Suprapubic skin (tissue), 4 donors: ENCODE data around the gene ABHD10. TPM values are rescaled to one million over a fixed set of nuclear protein-coding genes. Genes with fewer than 3 reads are reported as not detected.

Source experiments
- DNase-seq, 2 donors: peaks; one replicate each; pipeline ENCODE4 v3.0.0-alpha.2; 2019; ENCODE audit warnings: low spot score in 2 of 2
- H3K27ac ChIP-seq: fragments of 200-600 bp; sonication (generic); one replicate; pipeline ENCODE4 v1.5.1; 2019
- H3K27me3 ChIP-seq: fragments of 200-600 bp; sonication (generic); one replicate; pipeline ENCODE4 v1.5.1; 2019
- H3K36me3 ChIP-seq: fragments of 200-600 bp; sonication (generic); one replicate; pipeline ENCODE4 v1.5.1; 2019
- H3K4me1 ChIP-seq: fragments of 200-600 bp; sonication (generic); one replicate; pipeline ENCODE4 v1.5.1; 2019
- H3K4me3 ChIP-seq: fragments of 200-600 bp; sonication (generic); one replicate; pipeline ENCODE4 v1.5.1; 2019; ENCODE audit warnings: mild to moderate bottlenecking
- H3K9me3 ChIP-seq: fragments of 200-600 bp; sonication (generic); one replicate; pipeline ENCODE4 v1.5.1; 2019
- EP300 ChIP-seq: sonication (generic); formaldehyde crosslinking; IDR thresholded peaks from one replicate; pipeline ENCODE4 v1.6.1; 2017; ENCODE audit warnings: antibody characterized with exemption
- POLR2A ChIP-seq, 2 donors: fragments of 450-650 bp; IDR thresholded peaks; one replicate each; pipeline ENCODE4 v1.6.1; 2017; ENCODE audit warnings: antibody characterized with exemption in 2 of 2, mild to moderate bottlenecking in 2 of 2, moderate library complexity in 2 of 2
- POLR2AphosphoS5 ChIP-seq, 3 donors: sonication (generic); formaldehyde crosslinking; IDR thresholded peaks; one replicate each; pipeline ENCODE4 v1.6.1; 2017; ENCODE audit warnings: antibody characterized with exemption in 3 of 3
- WGBS: methylation state at CpG from one replicate; pipeline ENCODE4 v1.1.5; 2018; 5-methylcytosine and 5-hydroxymethylcytosine counted together
- total RNA-seq, 4 donors: library from RNA; depleted of rRNA; stranded (reverse); fragments of >200 nt; gene quantifications; one replicate each; pipeline ENCODE4 v1.1.0, GENCODE V29; 2016
- TF ChIP-seq, protein P1 (sequence below), 2 donors: fragments of 200-600 bp in 1 of 2; fragments of 450-650 bp in 1 of 2; sonication (generic) in 1 of 2; IDR thresholded peaks; one replicate each; pipeline ENCODE4 v1.5.1; 2016 to 2019; ENCODE audit warnings: antibody characterized with exemption in 2 of 2, mild to moderate bottlenecking in 1 of 2, moderate library complexity in 1 of 2

Gene ABHD10
- total RNA-seq, 4 donors from 2014 or later: 10.7 to 17.0 (median 12.7) TPM

DNA sequence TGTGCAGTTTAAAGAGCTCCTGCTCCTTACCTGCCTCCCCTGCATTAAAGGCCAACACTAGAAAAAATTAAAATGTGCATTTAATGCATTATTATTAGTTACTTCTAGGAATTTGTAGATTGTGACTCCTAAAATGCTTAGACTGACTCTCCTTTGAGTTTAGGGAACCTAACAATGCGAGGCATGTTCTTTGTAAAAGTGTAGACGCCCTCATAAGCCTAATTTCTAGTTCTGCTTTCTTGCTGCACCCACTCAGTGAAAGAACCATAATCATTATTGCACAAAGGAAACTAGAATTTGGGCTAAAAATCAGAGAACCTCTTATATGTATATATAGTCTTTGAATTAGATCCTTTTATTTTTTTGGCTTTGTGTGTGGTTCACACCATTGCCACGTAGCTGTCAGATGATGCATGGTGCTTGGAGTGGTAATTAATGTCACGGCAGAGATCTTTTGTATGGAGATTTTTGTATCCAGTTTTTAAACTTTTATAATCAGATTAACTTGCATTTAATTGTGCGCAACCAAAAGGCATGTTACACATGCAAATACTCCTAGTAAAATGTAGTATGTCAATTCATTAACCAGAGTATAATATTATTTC lies 710 bp downstream of the ABHD10 start:
- no peaks in the 10 kb centered on the region for H3K27me3 ChIP-seq
- H3K27ac ChIP-seq: peak overlapping the region; percentile 87
- H3K4me1 ChIP-seq: peaks cover 24% of the 10 kb centered on the region
- TF ChIP-seq POLR2A (IDR thresholded peaks at IDR 0.05): no peak
- TF ChIP-seq, protein P1, sequence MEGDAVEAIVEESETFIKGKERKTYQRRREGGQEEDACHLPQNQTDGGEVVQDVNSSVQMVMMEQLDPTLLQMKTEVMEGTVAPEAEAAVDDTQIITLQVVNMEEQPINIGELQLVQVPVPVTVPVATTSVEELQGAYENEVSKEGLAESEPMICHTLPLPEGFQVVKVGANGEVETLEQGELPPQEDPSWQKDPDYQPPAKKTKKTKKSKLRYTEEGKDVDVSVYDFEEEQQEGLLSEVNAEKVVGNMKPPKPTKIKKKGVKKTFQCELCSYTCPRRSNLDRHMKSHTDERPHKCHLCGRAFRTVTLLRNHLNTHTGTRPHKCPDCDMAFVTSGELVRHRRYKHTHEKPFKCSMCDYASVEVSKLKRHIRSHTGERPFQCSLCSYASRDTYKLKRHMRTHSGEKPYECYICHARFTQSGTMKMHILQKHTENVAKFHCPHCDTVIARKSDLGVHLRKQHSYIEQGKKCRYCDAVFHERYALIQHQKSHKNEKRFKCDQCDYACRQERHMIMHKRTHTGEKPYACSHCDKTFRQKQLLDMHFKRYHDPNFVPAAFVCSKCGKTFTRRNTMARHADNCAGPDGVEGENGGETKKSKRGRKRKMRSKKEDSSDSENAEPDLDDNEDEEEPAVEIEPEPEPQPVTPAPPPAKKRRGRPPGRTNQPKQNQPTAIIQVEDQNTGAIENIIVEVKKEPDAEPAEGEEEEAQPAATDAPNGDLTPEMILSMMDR (IDR thresholded peaks at IDR 0.05): no peak
- no peak for TF ChIP-seq EP300
- peak overlapping the region; percentile 87 for H3K4me3 ChIP-seq
- H3K9me3 ChIP-seq: no peaks in the 10 kb centered on the region
- DNase-seq: no peak
- 13% methylated on average over 5 of the region's 5 CpGs for WGBS
- H3K36me3 ChIP-seq: no peaks in the 10 kb centered on the region

DNA sequence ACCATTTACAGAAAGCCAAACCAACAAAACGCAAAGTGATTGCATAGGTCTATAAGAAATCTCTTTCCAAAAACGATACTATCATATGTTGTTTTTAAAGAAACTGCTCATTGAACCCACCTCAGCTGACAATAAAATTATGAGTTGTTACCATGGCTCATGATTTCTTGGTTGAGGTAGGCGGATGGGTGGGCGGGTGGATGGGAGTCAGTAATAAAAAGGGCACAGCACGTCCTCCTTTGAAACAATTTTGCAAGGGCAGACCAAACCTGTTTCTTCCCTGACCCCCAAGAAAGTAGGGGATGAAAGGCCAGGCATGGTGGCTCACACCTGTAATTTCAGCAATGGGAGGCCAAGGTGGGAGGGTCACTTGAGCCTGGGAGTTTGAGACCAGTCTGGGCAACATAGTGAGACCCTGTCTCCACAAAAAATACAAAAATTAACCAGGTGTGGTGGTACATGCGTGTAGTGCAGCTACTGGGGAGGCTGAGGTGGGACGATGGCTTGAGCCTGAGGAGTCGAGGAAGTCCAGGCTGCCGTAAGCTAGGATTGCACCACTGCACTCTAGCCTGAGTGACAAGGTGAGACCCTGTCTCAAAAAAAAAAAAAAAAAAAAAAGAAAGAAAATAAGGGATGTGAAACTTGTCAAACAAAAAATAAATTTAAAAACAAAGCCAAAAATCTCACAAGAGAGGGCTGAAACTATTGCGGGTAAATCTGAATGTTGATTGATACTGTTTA lies 2.1 kb downstream of the ABHD10 start:
- H3K9me3 ChIP-seq: no peaks in the 10 kb centered on the region
- TF ChIP-seq, protein P1 (IDR thresholded peaks at IDR 0.05): no peak
- TF ChIP-seq POLR2A (IDR thresholded peaks at IDR 0.05) (no peak), EP300 (no peak), POLR2AphosphoS5 (IDR thresholded peaks at IDR 0.05) (no peak)
- H3K27me3 ChIP-seq: no peaks in the 10 kb centered on the region
- H3K4me3 ChIP-seq: no peak overlapping the region
- no peak overlapping the region for H3K27ac ChIP-seq
- no peak for DNase-seq
- H3K4me1 ChIP-seq: peaks cover 24% of the 10 kb centered on the region
- WGBS: 84% methylated on average over 10 of the region's 10 CpGs
- H3K36me3 ChIP-seq: no peaks in the 10 kb centered on the region

DNA sequence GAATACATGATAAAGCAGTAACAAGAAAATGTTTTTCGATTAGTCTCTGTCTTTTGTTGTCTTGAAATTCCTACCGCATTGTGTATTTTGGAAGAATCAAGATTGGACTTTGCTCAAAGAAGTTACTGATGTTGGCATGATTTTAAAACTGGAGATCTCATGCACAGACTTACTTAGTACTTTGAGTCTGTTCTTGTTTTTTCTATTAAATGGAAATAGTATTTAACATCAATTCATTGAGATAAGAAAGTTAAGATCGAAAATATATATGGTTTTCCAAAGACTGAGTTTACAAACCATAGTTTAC lies 2.6 kb downstream of the ABHD10 start:
- WGBS: 49% methylated on average over 3 of the region's 3 CpGs
- no peak overlapping the region for H3K4me3 ChIP-seq
- DNase-seq: no peak
- H3K27ac ChIP-seq: no peak overlapping the region
- no peaks in the 10 kb centered on the region for H3K9me3 ChIP-seq
- H3K36me3 ChIP-seq: peaks cover 4% of the 10 kb centered on the region
- TF ChIP-seq POLR2AphosphoS5 (IDR thresholded peaks at IDR 0.05) (no peak), POLR2A (IDR thresholded peaks at IDR 0.05) (no peak), EP300 (no peak)
- TF ChIP-seq, protein P1 (IDR thresholded peaks at IDR 0.05): no peak
- H3K4me1 ChIP-seq: peaks cover 24% of the 10 kb centered on the region
- no peaks in the 10 kb centered on the region for H3K27me3 ChIP-seq

DNA sequence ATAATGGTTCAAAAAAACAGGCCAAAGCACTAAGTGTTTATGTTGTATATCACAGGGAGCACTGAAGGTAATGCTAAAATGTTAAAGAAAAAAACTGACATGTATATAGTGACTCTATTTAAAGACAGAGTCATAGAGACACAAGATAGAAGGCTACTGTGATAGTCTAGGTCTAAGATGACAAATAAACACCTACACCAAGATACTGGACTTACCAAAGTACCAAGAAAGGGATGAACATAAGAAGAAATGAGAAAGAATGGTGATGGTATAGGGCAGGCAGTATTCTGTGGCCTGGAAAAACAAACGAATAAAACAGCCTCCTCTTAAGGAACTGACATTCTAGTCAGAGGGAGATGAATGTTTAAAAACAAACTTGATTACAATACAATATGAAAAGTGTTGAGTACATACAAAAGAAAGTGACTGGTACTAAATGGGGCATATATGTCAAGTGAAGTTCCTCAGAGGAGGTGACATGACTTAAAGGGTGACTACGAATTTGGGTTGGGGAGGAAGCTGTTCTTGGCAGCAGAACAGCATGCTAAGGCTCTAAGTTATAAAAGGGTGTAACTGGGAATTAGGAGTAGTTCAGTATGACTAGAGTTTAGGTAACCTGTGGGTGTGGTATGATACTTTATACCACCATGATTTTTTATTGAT lies 5.9 kb downstream of the ABHD10 start:
- H3K27ac ChIP-seq: no peak overlapping the region
- WGBS: 44% methylated on average over 2 of the region's 2 CpGs
- peaks cover 21% of the 10 kb centered on the region for H3K4me1 ChIP-seq
- TF ChIP-seq POLR2A (IDR thresholded peaks at IDR 0.05) (no peak), POLR2AphosphoS5 (IDR thresholded peaks at IDR 0.05) (no peak), EP300 (no peak)
- TF ChIP-seq, protein P1 (IDR thresholded peaks at IDR 0.05): no peak
- no peak for DNase-seq
- peaks cover 29% of the 10 kb centered on the region for H3K36me3 ChIP-seq
- no peaks in the 10 kb centered on the region for H3K9me3 ChIP-seq
- H3K27me3 ChIP-seq: no peaks in the 10 kb centered on the region
- no peak overlapping the region for H3K4me3 ChIP-seq

DNA sequence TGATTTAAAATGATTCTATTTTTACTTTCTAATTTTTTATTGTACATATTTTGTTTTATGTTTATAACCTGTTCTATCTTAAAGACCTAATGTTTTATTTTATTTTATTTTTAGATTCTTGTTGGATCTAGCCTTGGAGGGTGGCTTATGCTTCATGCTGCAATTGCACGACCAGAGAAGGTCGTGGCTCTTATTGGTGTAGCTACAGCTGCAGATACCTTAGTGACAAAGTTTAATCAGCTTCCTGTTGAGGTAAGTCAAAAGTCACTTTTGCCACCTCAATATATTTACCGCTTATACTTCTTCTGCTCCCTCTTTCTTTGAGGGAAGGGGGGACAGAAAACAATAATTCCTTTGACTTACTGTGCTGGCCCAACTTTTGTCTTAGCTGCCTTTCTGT lies 8.0 kb downstream of the ABHD10 start:
- no peaks in the 10 kb centered on the region for H3K27me3 ChIP-seq

More for the DNA sequence above, 8.0 kb downstream of the ABHD10 start:
- no peaks in the 10 kb centered on the region for H3K9me3 ChIP-seq
- DNase-seq: no peak
- no peak overlapping the region for H3K27ac ChIP-seq
- WGBS: 92% methylated on average over 3 of the region's 3 CpGs
- no peak overlapping the region for H3K4me3 ChIP-seq
- TF ChIP-seq EP300: no peak
- H3K36me3 ChIP-seq: peaks cover 38% of the 10 kb centered on the region
- H3K4me1 ChIP-seq: peaks cover 4% of the 10 kb centered on the region
